Measurements from ENCODE around the gene S100A10.

The S100A10 gene

DNA sequence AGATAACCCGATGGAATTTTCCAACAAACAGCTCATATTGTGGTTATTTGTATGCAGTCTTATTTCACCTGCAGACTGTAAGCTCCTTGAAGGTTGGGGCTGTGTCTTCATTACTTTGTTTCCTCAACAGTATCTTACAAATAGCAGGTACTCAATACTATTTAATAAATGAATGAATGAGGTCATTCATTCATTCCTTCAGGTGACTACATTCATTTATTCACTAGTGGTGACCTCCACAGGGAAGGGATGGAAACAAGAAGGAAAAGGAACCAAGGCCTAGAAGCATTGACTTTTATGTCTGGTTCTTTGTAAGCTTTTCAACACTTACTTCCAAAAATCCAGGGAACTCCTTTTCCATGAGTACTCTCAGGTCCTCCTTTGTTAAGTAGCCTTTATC, 7.9 kb downstream of the S100A10 start:
- FAIRE-seq, result no peak

DNA sequence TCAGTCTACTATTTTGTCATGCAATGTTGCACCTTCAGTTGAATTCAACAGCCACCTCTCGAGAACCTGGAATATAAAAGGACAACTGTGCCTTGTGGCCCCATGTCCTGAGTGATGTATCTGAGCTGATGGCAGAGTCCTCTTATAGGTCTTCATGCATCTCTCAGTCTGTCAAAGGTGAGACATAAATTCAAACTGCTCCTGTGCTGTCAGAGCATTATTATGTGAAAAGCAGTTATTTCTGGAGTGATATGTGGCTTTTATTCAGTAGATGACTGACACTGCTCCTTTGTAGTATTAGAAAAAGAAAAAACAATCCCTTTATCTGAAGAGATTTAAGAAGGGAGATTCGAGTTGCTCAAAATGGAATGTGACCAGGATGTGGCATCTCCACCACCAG, 8.4 kb downstream of the S100A10 start:
- FAIRE-seq, result no peak

DNA sequence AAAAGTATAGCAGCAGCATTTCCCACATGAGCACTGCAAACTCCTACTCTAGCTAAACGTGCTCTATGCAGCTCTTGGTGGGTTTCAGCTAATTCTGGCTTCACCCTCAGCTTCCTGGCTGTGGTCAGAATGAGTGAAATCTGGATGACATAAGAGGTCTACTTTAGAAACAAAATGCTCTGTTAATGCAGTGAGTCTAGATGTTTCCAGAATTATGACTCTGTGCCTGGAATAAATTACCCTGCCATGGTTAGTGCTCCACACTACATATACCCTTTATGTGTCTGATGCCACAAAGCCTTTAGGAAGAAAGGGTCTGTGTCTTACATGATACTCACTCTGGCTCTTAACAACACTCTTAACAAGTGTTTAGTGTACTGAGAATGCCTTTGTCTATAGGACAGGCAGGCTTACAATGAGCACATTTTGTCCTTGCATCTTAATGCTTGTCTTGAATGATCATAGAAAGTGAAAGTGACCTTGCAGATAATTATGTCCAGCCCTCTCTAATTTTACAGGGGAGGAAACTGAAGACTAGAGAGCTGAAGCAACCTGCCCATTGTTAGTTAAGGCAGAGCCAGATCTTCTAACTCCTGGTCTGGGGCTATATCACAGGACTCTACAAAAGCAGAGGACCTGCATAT, 9.2 kb downstream of the S100A10 start:
- no peak for FAIRE-seq

DNA sequence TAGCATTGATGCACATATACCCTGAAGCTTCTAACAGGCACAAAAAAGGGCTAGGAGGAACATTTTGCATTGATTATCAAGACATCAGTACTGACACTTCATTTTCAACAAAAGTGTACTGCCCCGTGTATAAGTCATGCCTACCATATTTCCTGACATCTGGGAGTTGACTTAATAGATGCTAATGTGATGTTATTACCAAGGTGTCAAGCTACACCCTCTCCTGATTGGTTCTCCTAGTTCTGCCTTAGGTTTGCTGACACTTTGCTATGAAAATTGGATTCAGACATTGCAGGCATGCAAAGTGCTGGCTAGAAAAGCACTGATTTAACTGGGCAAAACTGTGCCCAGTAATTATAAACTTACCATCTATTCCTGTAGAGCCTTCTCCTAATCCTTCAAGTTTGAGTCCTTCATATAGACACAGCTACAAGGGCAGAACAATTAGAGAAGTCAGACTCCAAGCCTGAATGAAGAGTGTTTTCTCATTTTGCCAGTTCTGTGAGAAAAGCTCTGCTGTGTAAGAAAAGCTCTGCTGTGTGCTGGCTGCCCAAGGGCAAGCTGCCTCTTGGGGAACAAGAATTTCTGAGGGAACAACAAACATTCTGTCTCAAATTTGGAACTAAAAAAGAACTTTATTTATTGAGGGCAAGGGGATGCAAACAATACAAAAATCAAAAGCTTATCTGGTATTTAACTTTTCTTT, 11.2 kb downstream of the S100A10 start:
- FAIRE-seq, result no peak

DNA sequence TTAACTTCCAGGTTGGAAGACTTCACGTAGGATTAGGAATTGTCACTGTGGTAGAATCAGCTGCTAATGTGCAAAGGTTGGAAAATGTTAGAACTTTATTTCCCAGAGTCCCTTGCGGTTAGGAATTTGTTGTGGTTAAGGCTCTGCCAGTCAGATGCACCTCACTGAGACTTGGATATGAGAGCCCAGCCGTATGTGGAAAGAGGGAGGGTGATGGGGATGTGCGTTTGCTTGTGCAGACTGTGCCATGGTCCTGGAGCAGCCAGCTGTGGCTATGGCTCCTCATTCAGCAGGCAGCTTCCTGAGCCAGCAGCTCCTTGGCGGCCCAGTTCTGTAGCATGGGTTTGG, 12.5 kb downstream of the S100A10 start:
- FAIRE-seq, result no peak

DNA sequence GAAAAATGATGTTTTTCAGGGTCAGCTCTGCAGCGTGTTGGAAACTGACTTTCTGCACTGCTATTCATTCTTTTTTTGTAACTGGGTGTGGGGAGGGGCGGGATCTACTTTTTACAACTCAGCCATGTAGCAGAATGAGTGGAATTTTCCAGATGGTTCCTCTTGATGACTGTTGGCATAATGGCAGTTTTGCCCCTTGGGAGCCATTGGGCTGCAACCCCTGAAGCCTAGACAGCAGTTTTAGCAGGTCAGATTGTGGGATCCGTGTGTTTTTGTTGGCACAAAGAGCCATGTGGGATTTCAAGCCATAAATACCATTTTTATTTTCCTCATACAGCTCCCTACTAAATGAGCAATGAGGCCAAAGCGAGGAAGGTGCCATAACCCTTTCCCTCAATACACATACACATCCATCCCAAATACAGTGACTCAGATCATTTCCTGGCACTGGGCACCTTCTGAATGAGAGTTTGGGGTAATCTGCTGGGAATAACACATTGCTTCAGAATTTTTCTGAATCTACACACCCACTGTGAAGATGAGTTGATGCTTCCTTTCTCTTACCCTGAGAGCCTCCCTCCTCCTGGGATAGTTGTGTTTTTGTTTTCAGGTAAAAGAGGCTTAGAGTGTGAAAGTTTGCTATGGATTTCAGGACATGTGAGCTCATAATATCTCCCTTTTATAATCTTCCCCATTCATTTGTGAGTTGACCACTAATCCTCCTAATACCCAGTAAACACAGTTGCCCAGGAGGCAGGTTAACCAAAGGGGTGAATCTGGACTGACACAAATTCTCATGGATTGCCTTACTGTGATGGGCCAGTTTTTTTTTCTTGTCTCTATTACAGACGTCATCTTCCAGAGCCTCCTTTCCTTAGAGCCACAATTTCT, 13.1 kb downstream of the S100A10 start:
- FAIRE-seq, result no peak

DNA sequence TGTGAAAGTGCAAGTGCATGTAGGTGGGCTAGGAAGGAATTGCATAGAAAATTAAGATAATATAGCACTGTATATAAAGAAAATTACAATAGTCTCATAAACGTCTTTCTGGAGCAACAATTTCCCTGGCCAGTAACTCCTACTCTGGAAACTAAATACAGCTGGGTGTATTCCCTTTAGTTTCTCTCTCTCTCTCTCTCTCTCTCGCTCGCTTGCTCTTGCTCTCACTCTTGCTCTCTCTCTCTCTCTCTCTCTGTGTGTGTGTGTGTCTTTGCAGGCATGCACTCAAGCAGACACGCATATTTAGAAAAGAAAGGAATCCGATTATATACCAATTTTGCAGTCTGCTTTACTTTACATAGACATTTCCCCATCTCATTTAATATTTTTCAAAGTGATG, 14.7 kb downstream of the S100A10 start:
- FAIRE-seq, result no peak

DNA sequence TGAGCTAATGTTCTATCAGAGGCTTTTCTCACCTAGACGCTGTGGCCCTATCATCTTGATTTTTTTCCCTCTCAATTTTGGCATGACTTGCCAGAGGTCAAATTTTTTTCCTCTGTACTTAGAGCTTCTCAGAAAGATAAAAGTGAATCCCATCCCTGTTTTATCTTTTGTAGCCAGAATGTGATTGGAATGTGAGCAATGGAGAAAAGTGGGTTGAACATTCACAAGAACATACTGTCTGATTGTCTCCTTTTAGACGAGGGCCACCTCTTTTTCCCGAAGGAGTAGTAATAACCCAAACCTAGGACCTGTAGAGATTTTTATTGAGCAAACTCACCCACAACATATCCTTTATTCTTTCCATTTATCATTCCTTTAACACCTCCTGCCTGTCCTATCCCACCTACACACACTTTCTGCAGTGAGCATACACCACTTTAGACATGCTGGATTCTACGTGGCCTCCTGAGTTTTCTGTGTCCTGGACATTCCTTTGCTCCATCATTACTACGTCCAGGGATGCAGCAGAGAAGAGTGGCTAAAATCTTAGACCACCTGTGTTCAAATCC, 15.9 kb downstream of the S100A10 start:
- no peak for FAIRE-seq

DNA sequence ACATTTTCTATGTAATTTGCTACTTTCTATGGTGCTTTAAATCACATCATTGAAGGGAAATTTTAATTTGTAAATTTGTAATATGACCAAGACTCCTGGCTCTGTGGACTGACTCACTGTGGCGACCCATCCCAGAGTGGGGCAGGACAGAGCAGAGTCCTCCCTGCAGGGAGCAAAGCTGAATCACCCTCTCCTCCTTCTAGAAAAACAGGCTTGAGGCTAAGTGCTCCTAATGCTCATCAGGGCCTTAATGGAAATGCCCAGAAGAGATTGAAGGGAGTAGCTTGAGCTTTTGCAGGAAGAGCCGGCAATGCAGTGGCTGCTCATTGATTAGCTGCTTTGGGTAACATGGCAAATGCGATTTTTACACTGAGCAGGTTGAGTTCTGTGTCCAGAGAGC, 16.8 kb downstream of the S100A10 start:
- no peak for FAIRE-seq

DNA sequence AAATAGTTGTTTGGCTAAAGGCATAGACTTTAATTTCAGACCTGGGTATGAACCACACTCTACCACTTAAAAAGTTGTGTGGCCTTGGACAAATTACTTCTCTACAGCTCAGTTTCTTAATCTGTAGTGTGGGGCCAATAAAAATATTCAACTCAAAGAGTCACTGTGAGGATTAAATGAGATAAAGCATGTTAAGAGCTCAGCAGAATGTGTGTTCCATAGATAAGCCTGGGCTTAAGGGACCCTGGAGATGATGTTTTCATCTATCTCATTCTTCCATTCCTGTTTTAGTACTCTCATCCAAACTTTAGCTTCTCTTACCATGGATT, 17.7 kb downstream of the S100A10 start:
- FAIRE-seq, result no peak

DNA sequence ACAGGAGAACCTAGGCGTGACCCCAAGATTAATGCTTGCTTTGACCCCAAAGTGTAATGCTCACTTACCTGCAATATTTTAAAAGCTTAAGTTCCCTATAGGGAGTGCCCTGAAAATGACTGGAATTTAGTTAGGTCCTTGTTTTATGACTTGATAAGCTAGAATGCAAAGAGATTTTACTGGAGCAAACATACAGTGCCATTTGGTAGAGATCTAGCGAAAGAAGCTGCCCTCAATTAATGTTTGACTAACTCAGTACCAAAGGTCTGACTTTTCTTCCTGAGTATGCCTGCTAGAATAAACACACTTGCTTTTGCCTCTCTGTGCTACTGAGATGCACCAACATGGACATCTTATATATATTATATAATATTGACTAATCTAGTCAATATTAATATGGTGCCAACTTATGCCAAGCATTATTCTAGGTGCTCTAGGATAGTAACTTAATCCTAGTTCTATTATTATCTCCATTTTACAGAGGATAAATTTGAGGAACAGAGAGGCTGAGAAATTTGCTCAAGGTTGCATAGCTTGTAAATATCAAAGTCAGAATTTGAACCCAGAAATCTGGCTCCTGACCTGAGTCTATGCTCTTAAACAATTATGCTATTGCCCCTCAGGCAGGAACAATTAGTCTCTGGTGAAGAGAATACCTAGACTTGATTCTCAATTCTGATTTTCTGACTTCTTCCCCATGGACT, 18.2 kb downstream of the S100A10 start:
- peak; percentile 60 for FAIRE-seq

DNA sequence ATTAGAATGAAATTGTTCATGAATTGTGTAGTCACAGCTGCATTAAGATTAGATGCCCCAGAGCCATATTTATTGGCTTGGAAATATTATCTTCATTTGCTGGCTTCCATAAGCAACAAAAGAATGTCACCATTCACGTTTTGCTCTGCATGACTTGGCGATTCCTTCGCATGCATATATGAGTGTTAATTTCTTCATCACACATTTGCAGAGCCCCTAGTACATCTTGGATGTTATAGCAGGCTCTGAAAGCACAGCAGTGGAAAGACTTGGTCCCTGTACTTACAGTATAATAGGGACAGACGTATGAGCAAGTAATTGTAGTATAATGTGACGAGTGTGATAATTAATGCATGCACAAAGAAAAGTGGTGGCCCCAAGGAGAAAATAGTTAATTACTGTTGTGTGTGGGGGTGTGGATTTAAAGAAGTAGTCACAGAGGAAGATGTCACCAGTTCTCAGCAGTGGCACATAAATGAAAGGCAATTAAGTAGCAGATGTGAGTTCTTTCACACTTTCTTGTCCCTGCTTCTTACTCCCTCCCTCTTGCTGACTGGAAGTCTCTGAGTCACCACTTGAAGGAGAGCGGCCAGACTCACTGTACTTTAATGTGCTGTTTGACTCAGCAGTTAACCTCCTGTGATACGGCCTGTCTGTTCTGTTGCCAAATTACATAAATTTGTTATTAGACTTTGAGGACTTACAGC, 21.0 kb downstream of the S100A10 start:
- FAIRE-seq, result peak; percentile 41

DNA sequence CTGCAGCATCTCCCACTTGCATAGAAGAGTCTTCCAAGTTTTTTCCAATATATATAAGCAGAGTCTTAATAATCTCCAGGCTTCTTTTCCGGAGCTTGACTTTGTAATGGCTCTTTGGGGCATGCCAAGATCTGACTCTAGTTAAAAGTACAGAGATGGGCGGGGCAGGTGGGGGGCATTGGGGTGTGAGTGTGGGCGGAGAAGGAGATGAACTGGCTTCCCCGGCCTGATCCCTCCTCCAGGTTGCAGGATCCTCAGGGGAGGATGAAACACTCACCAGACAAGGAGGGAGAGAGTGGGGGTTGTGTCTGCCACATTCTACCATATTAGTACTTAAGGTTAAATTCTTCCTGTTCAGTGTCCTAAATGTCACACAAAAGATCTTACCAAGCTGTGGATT, 23.0 kb downstream of the S100A10 start:
- no peak for FAIRE-seq

DNA sequence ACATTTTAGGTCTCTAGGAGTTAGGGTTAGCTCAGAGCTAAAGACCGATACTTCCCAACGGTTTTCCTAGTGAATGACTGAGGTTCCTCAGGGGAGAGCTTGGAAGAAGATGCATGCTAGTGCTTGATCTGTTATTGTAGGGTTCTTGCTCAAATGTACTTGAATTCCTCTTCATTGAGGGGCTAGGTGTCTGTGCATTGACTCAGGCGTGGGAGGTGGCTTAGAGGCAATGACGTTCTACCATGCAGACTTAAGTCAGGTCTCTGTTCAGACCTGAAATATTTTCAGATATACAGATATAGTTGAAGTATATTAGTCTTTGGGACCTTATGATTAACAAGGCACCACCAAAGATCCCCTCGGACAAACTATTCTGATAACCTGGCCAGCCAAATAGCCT, 23.5 kb downstream of the S100A10 start:
- no peak for FAIRE-seq

DNA sequence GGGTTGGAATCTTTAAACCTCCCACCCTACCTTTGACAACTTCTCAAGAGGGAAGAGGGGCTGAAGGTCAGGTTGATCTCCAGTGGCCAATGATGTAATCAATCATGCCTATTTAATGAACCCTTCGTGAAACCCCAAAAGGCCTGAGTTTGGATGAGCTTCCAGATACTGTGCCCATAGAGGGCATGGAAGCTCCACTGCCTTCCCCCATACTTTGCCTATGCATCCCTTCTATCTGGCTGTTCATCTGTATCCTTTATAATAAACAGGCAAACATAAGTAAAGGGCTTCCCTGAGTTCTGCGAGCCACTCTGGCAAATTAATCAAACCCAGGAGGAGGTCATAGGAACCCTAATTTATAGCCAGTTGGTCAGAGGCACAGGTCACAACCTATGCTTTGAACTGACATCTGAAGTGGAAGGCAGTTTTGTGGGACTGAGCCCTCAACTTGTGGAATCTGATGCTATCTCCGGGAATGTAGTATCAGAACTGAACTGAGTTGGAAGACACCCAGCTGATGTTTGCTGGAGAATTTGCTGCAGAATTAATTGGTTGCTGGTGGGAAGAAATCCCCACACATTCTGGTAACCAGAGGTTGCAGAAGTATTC, 24.8 kb downstream of the S100A10 start:
- FAIRE-seq, result no peak

DNA sequence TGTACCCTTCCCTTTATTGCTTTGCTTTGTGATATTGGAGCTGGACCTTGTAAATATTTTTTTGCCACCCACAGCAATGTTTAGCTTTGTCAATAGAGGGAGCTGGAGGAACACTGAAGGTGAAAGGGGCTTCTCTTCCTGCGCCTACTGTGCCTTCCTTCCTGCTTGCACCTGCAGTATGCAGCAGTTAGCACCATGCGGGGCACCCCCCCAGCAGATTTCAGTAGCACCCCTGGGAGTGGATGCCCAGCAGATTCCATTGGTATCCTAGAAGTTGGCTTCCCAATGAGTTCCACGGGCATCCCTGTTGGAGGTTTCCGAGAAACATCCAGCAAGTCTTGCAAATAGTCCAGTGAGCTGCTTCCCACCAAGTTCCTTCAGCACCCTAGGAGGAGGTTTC, 25.6 kb downstream of the S100A10 start:
- FAIRE-seq, result no peak

DNA sequence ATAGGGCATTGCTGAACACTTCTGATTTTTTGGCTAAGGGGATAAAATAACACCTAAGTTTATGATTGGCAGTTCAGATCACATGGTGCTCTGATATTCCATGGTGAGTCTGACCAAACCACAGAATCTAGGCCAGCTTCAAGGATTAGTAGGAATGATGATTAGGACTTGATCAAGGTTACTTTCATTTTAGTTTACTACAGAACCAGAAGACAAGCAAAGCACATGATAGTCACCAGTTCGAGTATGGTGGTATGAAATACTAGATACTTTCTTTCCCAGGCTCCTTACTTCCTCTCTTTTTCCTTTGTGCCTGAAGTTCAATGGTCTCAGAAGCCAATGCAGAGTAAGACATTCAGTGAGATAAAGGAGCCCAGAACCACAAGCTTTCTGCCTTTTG, 26.6 kb downstream of the S100A10 start:
- no peak for FAIRE-seq

DNA sequence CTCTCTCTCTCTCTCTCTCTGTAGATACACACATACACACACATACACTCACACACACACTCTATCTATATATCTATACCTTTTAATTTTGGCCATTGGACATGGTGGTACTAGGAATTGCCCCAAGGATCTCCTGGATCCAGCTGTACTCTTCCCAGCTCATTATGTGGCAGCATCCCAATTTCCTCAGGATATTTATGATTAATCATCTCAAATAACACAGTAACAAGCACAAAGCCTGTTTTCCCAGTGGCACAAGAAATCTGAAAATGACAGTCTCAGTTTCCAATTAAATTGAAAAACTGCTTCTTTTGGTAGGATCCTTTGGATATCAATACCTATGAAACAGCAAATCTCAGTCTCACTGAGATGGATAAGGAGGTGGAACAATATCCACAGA, 27.6 kb downstream of the S100A10 start:
- FAIRE-seq, result no peak

DNA sequence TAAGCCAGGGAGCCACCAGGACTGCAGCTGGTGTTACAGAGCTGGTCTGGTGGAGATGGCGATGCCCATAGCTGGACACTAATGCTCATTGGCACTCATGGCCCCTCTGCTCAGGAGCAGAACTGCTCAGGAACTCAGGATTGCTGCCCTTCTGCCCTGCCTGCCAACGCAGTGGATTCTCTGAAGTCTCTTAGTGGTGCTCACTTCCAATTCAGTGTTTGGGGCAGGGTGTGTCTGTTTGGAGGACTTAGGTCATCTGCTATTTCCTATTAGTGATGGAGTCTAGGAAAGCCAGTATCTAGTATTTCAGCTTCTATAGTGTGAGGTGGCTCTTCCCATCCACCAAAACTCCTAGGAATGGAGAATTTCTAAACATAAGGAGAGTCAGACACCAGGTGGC, 29.1 kb downstream of the S100A10 start:
- no peak for FAIRE-seq

DNA sequence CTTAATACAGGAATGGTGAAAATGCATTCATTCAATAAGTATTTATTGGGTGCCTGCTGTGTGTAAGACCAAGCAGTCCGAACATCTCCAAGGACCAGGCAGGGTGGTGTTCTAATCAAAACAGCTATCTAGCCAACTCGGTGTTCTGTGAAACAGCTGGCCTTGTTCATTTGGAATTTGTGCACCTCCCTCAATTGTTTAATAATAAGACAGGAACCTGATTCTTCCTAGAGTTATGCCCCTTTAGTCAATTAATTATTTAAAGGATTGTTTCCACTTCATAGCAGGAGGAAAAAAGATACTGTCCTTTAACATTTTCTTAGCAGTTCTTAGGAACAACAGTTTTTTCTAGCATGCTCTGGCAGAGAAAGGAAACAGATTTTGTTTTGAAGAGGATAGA, 30.4 kb downstream of the S100A10 start:
- FAIRE-seq, result no peak

DNA sequence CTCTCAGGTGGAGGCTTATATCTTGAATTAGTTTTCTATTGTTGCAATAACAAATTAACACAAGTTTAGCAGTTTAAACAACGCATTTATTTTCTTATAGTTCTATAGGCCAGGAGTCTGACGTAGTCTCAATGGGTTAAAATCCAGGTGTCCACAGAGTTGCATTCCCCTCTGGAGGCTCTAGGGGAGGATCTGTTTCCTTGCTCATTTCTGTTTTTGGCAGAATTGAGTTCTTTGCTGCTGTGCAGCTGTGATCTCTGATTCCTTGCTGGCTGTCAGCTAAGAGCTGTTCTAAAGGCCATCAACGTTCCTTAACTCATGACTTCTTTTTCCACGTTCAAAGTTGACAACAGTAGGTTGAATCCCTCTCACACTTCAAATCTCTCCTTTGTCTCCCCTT, 31.8 kb downstream of the S100A10 start:
- FAIRE-seq, result no peak

Measured in islet of Langerhans (tissue), 1 donor.